ENCODE results near the gene AFF1.

GRCh38 chr4:87103691-87104187, 168.9 kb downstream of the AFF1 start:
- TF ChIP-seq CTCF (IDR thresholded peaks at IDR 0.05) (no peak), POLR2AphosphoS5 (IDR thresholded peaks at IDR 0.05) (peak; percentile 52)

Measured in gastroesophageal sphincter (tissue), 3 donors.